T-cell (primary cell): Measurements from ENCODE around the gene TEX10. TPM values are rescaled to one million over a fixed set of nuclear protein-coding genes. Genes with fewer than 3 reads are reported as not detected.
A peak's percentile ranks its signal among the peaks of the same experiment; 100 is the strongest.

ENCODE experiments used
- ATAC-seq, 4 experiments: fragments of 200-7000 bp in 3 of 4; fragments of 150-1000 bp in 1 of 4; cut with Tn5 transposase; replicated peaks in 1 of 4; 1 replicate in 3 of 4; 2 replicates in 1 of 4; pipeline ENCODE4 v1.10.0; 2021; ENCODE audit warnings: moderate library complexity in 3 of 4, mild to moderate bottlenecking in 2 of 4, moderate number of reproducible peaks in 1 of 4
- CTCF ChIA-PET, 2 donors: fragments of 300-600 bp; sonication (Branson Sonifier 250); formaldehyde crosslinking; loops; one replicate each; lab custom pipeline; 2022; ENCODE audit warnings: antibody characterized with exemption in 2 of 2; lab: Charles Lee
- POLR2A ChIA-PET, 2 donors: fragments of 300-600 bp; sonication (Branson Sonifier 250); formaldehyde crosslinking; loops; one replicate each; lab custom pipeline; 2022; ENCODE audit warnings: antibody characterized with exemption in 2 of 2; lab: Charles Lee
- DNase-seq, 35 experiments: peaks; one replicate each; pipeline versions ENCODE4 v3.0.0 to v3.0.0-alpha.2; 2013 to 2023
- H3K27ac ChIP-seq: one replicate; pipeline ENCODE4 v1.5.1; 2013; ENCODE audit warnings: low read length
- H3K27me3 ChIP-seq, 2 experiments: replicated peaks in 1 of 2; 1 replicate in 1 of 2; 2 replicates in 1 of 2; pipeline versions ENCODE4 v1.6.1 to v1.7.0; 2013; ENCODE audit warnings: low read length in 1 of 2, mixed read lengths in 1 of 2; ENCODE audit not compliant: control insufficient read depth in 2 of 2, insufficient read depth in 2 of 2; ENCODE audit errors: extremely low read depth in 1 of 2
- H3K36me3 ChIP-seq, 2 donors: 1 replicate in 1 of 2; 2 replicates in 1 of 2; pipeline versions ENCODE4 v1.6.1 to v1.7.0; 2013; ENCODE audit warnings: low read length in 1 of 2; ENCODE audit not compliant: control insufficient read depth in 2 of 2, insufficient read depth in 1 of 2; ENCODE audit errors: extremely low read depth in 1 of 2
- H3K4me1 ChIP-seq, 2 experiments: 1 replicate in 1 of 2; 2 replicates in 1 of 2; pipeline versions ENCODE4 v1.6.1 to v1.7.0; 2013; ENCODE audit warnings: low read length in 2 of 2, mixed read lengths in 1 of 2; ENCODE audit not compliant: insufficient read depth in 2 of 2, control insufficient read depth in 1 of 2; ENCODE audit errors: extremely low read depth in 1 of 2
- H3K4me3 ChIP-seq, 2 donors: 1 replicate in 1 of 2; 2 replicates in 1 of 2; pipeline versions ENCODE4 v1.5.1 to v1.7.0; 2013; ENCODE audit warnings: mild to moderate bottlenecking in 2 of 2, low read length in 1 of 2, moderate library complexity in 1 of 2; ENCODE audit not compliant: control insufficient read depth in 1 of 2; ENCODE audit errors: extremely low read depth in 1 of 2
- H3K9me3 ChIP-seq: 2 replicates; pipeline ENCODE4 v1.7.0; 2013
- H3K27ac Mint-ChIP-seq, 2 donors: one replicate each; pipeline ENCODE4 v1.8.0; 2020 to 2021; ENCODE audit warnings: mild to moderate bottlenecking in 2 of 2, mixed read lengths in 2 of 2
- H3K27me3 Mint-ChIP-seq, 2 donors: one replicate each; pipeline ENCODE4 v1.8.0; 2021 to 2022; ENCODE audit warnings: mixed read lengths in 2 of 2
- H3K36me3 Mint-ChIP-seq: one replicate; pipeline ENCODE4 v1.8.0; 2021; ENCODE audit warnings: mixed read lengths
- H3K4me1 Mint-ChIP-seq, 3 donors: one replicate each; pipeline ENCODE4 v1.8.0; 2020 to 2022; ENCODE audit warnings: mixed read lengths in 3 of 3, mild to moderate bottlenecking in 1 of 3
- H3K4me3 Mint-ChIP-seq, 3 donors: one replicate each; pipeline ENCODE4 v1.8.0; 2020 to 2022; ENCODE audit warnings: mild to moderate bottlenecking in 3 of 3, mixed read lengths in 3 of 3, moderate library complexity in 3 of 3
- H3K9me3 Mint-ChIP-seq, 3 donors: one replicate each; pipeline ENCODE4 v1.8.0; 2020 to 2022; ENCODE audit warnings: mixed read lengths in 3 of 3
- WGBS: methylation state at CpG from one replicate; pipeline ENCODE4 v1.1.5; 2013; ENCODE audit warnings: missing lambda C conversion rate; ENCODE audit not compliant: insufficient coverage; 5-methylcytosine and 5-hydroxymethylcytosine counted together
- total RNA-seq, 35 experiments: library from RNA in 6 of 35; stranded (reverse) in 6 of 35; fragments of 120-200 nt in 1 of 35; gene quantifications; one replicate each; pipeline versions ENCODE4 v1.2.1 to v1.2.4 and lab custom pipeline; 2013 to 2026

TEX10 gene
- total RNA-seq, 5 donors from 2014 or later (not counting 1 experiment from before 2014, with no cell fraction given): 14.7 to 18.9 (median 16.7) TPM

DNA sequence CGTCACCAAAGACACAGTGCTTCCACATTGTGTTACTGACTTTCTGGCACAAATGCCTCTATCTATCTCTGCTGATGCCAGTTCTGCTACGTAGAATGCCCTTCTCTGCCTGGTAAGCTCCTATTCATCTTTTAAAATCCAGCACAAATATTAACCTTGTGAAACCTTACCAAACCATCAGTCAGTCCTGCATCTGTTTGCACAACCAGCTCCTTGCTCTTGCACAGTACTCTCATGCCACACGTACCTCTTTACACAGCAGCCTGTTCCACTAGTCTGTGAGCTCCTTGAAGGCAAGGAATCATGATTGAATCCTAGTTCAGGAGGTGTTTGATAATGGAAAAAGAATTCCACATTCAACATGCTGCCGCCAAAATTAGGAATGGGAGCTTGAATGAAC is 56.3 kb downstream of the TEX10 start:
- DNase-seq (no peak), ATAC-seq (no peak)
- Histone ChIP-seq H3K36me3 (peaks cover 17 to 58% of the 10 kb centered on the region in 2 donors), H3K27ac (no peak overlapping the region), H3K9me3 (no peaks in the 10 kb centered on the region), H3K27me3 (no peaks in the 10 kb centered on the region), H3K4me3 (no peak overlapping the region), H3K4me1 (no peaks in the 10 kb centered on the region)
- POLR2A ChIA-PET: no interaction called here
- Mint-ChIP-seq H3K27me3 (no peaks in the 10 kb centered on the region), H3K9me3 (no peaks in the 10 kb centered on the region), H3K27ac (no peak overlapping the region), H3K4me3 (no peak overlapping the region), H3K4me1 (peaks cover 0 to 11% (median 0%) of the 10 kb centered on the region in 3 donors), H3K36me3 (peaks cover 62% of the 10 kb centered on the region)
- CTCF ChIA-PET: interaction anchor here in 1 of 2 donors (1.4 kb wide), 1 partner anchor 28 kb away, joined by 3 read pairs; no protein-coding TSS in a partner anchor
- 100% methylated on average over 2 of the region's 4 CpGs for WGBS

DNA sequence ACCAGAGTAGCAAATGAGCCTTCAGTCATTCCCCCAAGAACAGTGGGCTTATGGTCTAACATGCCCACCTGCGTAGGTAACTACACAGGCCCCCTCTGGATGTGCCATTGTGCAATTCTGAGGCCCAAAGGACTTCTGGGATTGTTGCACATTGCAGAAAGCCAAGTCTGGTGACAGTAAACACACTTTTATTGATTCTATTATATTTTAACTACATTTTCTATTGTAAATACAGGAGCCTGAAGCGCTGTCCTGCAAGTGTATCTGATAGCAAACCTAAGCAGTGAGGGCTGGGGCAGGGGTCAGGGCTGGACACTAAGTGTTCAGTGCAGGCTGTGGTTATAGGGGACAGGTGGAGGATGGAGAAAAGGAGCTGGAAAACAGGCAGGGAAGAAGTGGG is 57.5 kb downstream of the TEX10 start:
- CTCF ChIA-PET: no interaction called here

DNA sequence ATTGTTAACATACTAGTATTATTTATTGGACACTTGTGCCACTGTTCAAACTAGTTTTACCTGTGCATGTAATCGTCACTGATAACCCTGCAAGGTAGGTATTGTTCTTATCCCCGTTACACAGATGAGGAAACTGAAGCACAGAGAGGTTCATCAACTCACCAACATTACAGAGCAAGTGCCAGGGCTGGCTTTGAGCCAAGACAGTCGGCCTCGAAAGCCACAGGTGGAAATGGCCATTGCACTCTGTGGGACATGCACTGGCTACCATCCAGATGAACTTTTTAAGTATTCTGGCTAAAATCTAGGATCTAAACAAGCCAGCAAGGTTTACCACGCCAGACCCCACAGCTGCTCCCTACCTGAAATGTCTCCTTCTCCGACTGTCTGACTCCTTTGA is 57.9 kb downstream of the TEX10 start:
- POLR2A ChIA-PET: no interaction called here
- peaks cover 0 to 5% (median 0%) of the 10 kb centered on the region in 3 donors for H3K4me1 Mint-ChIP-seq
- DNase-seq (no peak), ATAC-seq (no peak)
- no peak overlapping the region for H3K27ac ChIP-seq
- H3K9me3 Mint-ChIP-seq: no peaks in the 10 kb centered on the region
- 87% methylated on average over 6 of the region's 6 CpGs for WGBS
- peaks cover 62% of the 10 kb centered on the region for H3K36me3 Mint-ChIP-seq
- no peaks in the 10 kb centered on the region for H3K4me1 ChIP-seq
- H3K27me3 Mint-ChIP-seq: no peaks in the 10 kb centered on the region
- CTCF ChIA-PET: no interaction called here
- no peak overlapping the region for H3K4me3 Mint-ChIP-seq
- H3K27me3 ChIP-seq: no peaks in the 10 kb centered on the region
- H3K9me3 ChIP-seq: no peaks in the 10 kb centered on the region
- no peak overlapping the region for H3K27ac Mint-ChIP-seq
- H3K4me3 ChIP-seq: no peak overlapping the region
- peaks cover 23 to 58% of the 10 kb centered on the region in 2 donors for H3K36me3 ChIP-seq

More for the DNA sequence above, 57.5 kb downstream of the TEX10 start:
- no peaks in the 10 kb centered on the region for H3K27me3 ChIP-seq
- no peak for ATAC-seq
- POLR2A ChIA-PET: no interaction called here
- 100% methylated on average over 1 of the region's 2 CpGs for WGBS
- H3K36me3 ChIP-seq: peaks cover 23 to 58% of the 10 kb centered on the region in 2 donors
- H3K4me3 ChIP-seq: no peak overlapping the region
- Mint-ChIP-seq H3K4me3 (no peak overlapping the region), H3K27me3 (no peaks in the 10 kb centered on the region), H3K36me3 (peaks cover 58% of the 10 kb centered on the region), H3K9me3 (no peaks in the 10 kb centered on the region), H3K4me1 (peaks cover 0 to 6% (median 0%) of the 10 kb centered on the region in 3 donors), H3K27ac (peak overlapping the region in 1 of 2 donors; percentile 66)
- H3K27ac ChIP-seq: no peak overlapping the region
- H3K9me3 ChIP-seq: no peaks in the 10 kb centered on the region
- DNase-seq: no peak
- no peaks in the 10 kb centered on the region for H3K4me1 ChIP-seq

- CTCF ChIA-PET: no interaction called here
- H3K36me3 Mint-ChIP-seq: peaks cover 62% of the 10 kb centered on the region
- 100% methylated on average over 2 of the region's 3 CpGs for WGBS
- DNase-seq (no peak), ATAC-seq (no peak)
- no peaks in the 10 kb centered on the region for H3K27me3 Mint-ChIP-seq
- Histone ChIP-seq H3K36me3 (peaks cover 23 to 61% of the 10 kb centered on the region in 2 donors), H3K4me3 (no peak overlapping the region), H3K27me3 (no peaks in the 10 kb centered on the region), H3K27ac (no peak overlapping the region), H3K9me3 (no peaks in the 10 kb centered on the region), H3K4me1 (no peaks in the 10 kb centered on the region)
- peaks cover 0 to 2% (median 2%) of the 10 kb centered on the region in 3 donors for H3K9me3 Mint-ChIP-seq
- no peak overlapping the region for H3K4me3 Mint-ChIP-seq
- no peak overlapping the region for H3K27ac Mint-ChIP-seq
- POLR2A ChIA-PET: no interaction called here
- H3K4me1 Mint-ChIP-seq: peaks cover 0 to under 1% (median 0%) of the 10 kb centered on the region in 3 donors
These were observed 58.4 kb downstream of the TEX10 start for GRCh38 chr9:100294341-100294740.

DNA sequence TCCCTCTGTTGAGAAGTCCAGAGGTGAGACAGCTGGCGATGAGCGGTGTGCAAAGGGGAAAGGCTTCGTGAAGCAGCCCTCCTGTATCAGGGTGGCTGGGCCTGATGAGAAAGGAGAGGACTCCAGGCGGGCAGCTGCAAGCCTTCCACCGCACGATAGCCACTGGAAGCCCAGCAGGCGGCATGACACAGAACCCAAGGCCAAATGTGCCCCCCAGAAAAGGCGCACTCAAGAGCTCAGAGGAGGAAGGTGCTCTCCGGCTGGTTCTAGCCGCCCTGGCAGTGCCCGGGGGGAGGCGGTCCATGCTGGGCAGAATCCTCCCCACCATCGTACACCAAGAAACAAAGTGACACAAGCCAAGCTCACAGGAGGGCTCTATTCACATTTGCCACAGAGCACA is 60.3 kb downstream of the TEX10 start:
- H3K27me3 ChIP-seq: no peaks in the 10 kb centered on the region
- H3K4me1 ChIP-seq: no peaks in the 10 kb centered on the region
- WGBS: 94% methylated on average over 3 of the region's 13 CpGs
- no peak for DNase-seq
- Mint-ChIP-seq H3K9me3 (peaks cover 0 to 11% (median 11%) of the 10 kb centered on the region in 3 donors), H3K36me3 (peaks cover 67% of the 10 kb centered on the region), H3K27me3 (no peaks in the 10 kb centered on the region), H3K4me1 (no peaks in the 10 kb centered on the region), H3K4me3 (no peak overlapping the region), H3K27ac (no peak overlapping the region)
- no peaks in the 10 kb centered on the region for H3K9me3 ChIP-seq
- H3K36me3 ChIP-seq: peaks cover 20 to 61% of the 10 kb centered on the region in 2 donors
- ATAC-seq: no peak
- no peak overlapping the region for H3K4me3 ChIP-seq
- H3K27ac ChIP-seq: no peak overlapping the region
- CTCF ChIA-PET: no interaction called here
- POLR2A ChIA-PET: no interaction called here

GRCh38 chr9:100290714-100291113 is 62.0 kb downstream of the TEX10 start:
- H3K4me3 Mint-ChIP-seq: no peak overlapping the region
- Histone ChIP-seq H3K36me3 (peaks cover 18 to 61% of the 10 kb centered on the region in 2 donors), H3K27ac (no peak overlapping the region), H3K27me3 (no peaks in the 10 kb centered on the region), H3K4me3 (no peak overlapping the region), H3K4me1 (no peaks in the 10 kb centered on the region), H3K9me3 (no peaks in the 10 kb centered on the region)
- no peak overlapping the region for H3K27ac Mint-ChIP-seq
- ChIA-PET POLR2A (no interaction called here), CTCF (no interaction called here)
- peaks cover 6 to 13% (median 12%) of the 10 kb centered on the region in 3 donors for H3K9me3 Mint-ChIP-seq
- WGBS: 100% methylated on average over 1 of the region's 4 CpGs
- H3K36me3 Mint-ChIP-seq: peaks cover 78% of the 10 kb centered on the region
- DNase-seq (no peak), ATAC-seq (no peak)
- H3K4me1 Mint-ChIP-seq: no peaks in the 10 kb centered on the region
- no peaks in the 10 kb centered on the region for H3K27me3 Mint-ChIP-seq

- Mint-ChIP-seq H3K4me1 (no peaks in the 10 kb centered on the region), H3K27ac (no peak overlapping the region), H3K36me3 (peaks cover 81% of the 10 kb centered on the region), H3K4me3 (no peak overlapping the region), H3K27me3 (no peaks in the 10 kb centered on the region), H3K9me3 (peaks cover 6 to 26% (median 23%) of the 10 kb centered on the region in 3 donors)
- no peaks in the 10 kb centered on the region for H3K4me1 ChIP-seq
- DNase-seq: no peak
- WGBS: no CpG with 5 or more reads among the region's 5 CpGs
- H3K36me3 ChIP-seq: peaks cover 11 to 51% of the 10 kb centered on the region in 2 donors
- CTCF ChIA-PET: no interaction called here
- no peak overlapping the region for H3K27ac ChIP-seq
- POLR2A ChIA-PET: no interaction called here
- no peak for ATAC-seq
- no peak overlapping the region for H3K4me3 ChIP-seq
- no peaks in the 10 kb centered on the region for H3K27me3 ChIP-seq
- H3K9me3 ChIP-seq: no peaks in the 10 kb centered on the region
These were observed 65.6 kb downstream of the TEX10 start for GRCh38 chr9:100287186-100287585.
